Stomach (tissue), 4 donors: Measurements from ENCODE around the gene LCN10.

Experiments
- CTCF ChIP-seq, 7 experiments: fragments of 450-650 bp in 4 of 7; fragments of 200-600 bp in 3 of 7; sonication (generic) in 3 of 7; IDR thresholded peaks; one replicate each; pipeline ENCODE4 v1.5.1; 2016 to 2019; ENCODE audit warnings: antibody characterized with exemption in 7 of 7, control low read depth in 2 of 7, mild to moderate bottlenecking in 1 of 7
- EP300 ChIP-seq: sonication (generic); formaldehyde crosslinking; IDR thresholded peaks from one replicate; pipeline ENCODE4 v1.6.1; 2017; ENCODE audit warnings: antibody characterized with exemption
- POLR2A ChIP-seq, 4 donors: fragments of 450-650 bp; IDR thresholded peaks; one replicate each; pipeline ENCODE4 v1.6.1; 2016; ENCODE audit warnings: antibody characterized with exemption in 4 of 4, control low read depth in 2 of 4, mild to moderate bottlenecking in 1 of 4, moderate library complexity in 1 of 4

GRCh38 chr9:136775191-136775590 lies 32.5 kb upstream of the LCN10 start:
- no peak for TF ChIP-seq POLR2A (IDR thresholded peaks at IDR 0.05)
- TF ChIP-seq CTCF (IDR thresholded peaks at IDR 0.05): no peak
- no peak for TF ChIP-seq EP300
